ENCODE results near the gene EEF1A2.

Gene EEF1A2

DNA sequence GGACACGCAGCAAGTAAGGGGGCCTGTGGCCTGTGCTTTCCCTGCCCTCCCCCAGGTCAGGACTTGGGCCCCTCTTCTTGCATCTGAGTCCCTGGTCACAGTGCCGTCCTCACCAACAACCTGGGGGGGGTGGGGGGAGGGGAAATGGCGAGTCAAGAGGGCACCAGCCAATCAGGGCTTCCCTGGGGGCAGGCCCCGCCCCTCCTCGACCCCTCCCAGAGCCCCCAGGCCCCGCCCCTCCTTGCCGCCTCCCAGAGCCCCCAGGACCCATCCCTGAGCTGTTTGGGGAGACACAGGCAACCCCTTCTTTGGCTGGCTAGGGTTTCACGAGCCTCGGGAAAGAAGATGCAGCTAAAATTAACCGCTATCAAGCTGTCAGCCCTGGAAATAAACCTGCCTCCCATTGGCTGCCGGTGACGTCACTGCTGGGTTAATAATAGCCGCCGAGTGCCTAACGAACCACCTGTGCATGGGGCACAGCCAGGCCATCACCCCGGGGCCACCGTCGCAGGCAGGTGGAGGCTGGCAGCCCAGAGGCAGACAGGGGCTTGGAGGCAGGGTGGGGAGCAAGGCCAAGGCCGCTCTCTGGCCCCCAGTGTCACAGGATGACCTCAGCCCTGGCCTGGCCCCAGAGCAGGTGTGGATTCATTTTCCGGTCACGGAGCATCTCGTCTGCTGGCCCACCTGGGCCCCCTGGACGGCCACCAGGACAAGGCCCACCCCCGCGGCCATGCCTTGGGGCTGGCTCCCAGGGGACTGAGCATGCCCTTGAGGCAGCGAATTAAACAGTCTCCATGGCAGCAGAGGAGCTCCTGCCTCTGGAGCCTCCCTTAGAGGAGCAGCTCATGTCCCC is 3.2 kb upstream of the EEF1A2 start:
- Histone ChIP-seq H3K4me3 (ENCODE audit: low read length) (no peak overlapping the region), H3K4me2 (ENCODE audit: low read length) (no peak overlapping the region), H3K9ac (ENCODE audit: low read length) (no peak overlapping the region), H3K36me3 (replicated peaks; ENCODE audit: low read depth, low read length) (no peaks in the 10 kb centered on the region), H3K79me2 (ENCODE audit: low read length) (no peaks in the 10 kb centered on the region), H4K20me1 (ENCODE audit: insufficient read depth, low read length) (no peaks in the 10 kb centered on the region), H3K27ac (ENCODE audit: low read length) (no peak overlapping the region), H3K4me1 (ENCODE audit: low read length) (no peaks in the 10 kb centered on the region), H3K9me3 (ENCODE audit: insufficient read depth, low read length) (no peaks in the 10 kb centered on the region), H2AFZ (ENCODE audit: low read depth, low read length) (no peak overlapping the region), H3K27me3 (ENCODE audit: low read depth, low read length) (peaks cover 4% of the 10 kb centered on the region; the same call in 1 of the 2 replicates)
- TF ChIP-seq, protein P1, sequence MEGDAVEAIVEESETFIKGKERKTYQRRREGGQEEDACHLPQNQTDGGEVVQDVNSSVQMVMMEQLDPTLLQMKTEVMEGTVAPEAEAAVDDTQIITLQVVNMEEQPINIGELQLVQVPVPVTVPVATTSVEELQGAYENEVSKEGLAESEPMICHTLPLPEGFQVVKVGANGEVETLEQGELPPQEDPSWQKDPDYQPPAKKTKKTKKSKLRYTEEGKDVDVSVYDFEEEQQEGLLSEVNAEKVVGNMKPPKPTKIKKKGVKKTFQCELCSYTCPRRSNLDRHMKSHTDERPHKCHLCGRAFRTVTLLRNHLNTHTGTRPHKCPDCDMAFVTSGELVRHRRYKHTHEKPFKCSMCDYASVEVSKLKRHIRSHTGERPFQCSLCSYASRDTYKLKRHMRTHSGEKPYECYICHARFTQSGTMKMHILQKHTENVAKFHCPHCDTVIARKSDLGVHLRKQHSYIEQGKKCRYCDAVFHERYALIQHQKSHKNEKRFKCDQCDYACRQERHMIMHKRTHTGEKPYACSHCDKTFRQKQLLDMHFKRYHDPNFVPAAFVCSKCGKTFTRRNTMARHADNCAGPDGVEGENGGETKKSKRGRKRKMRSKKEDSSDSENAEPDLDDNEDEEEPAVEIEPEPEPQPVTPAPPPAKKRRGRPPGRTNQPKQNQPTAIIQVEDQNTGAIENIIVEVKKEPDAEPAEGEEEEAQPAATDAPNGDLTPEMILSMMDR (IDR thresholded peaks at IDR 0.05; ENCODE audit: low read depth, low read length) = no peak
- no peak for TF ChIP-seq EZH2phosphoT487 (IDR thresholded peaks at IDR 0.05; ENCODE audit: low read depth)

GRCh38 chr20:63500902-63501817 is 2.3 kb upstream of the EEF1A2 start:
- Histone ChIP-seq H3K79me2 (ENCODE audit: low read length) (no peaks in the 10 kb centered on the region), H3K9ac (ENCODE audit: low read length) (no peak overlapping the region), H4K20me1 (ENCODE audit: insufficient read depth, low read length) (no peaks in the 10 kb centered on the region), H2AFZ (ENCODE audit: low read depth, low read length) (no peak overlapping the region), H3K4me3 (ENCODE audit: low read length) (no peak overlapping the region), H3K9me3 (ENCODE audit: insufficient read depth, low read length) (no peaks in the 10 kb centered on the region), H3K27ac (ENCODE audit: low read length) (no peak overlapping the region), H3K4me1 (ENCODE audit: low read length) (no peaks in the 10 kb centered on the region), H3K36me3 (replicated peaks; ENCODE audit: low read depth, low read length) (no peaks in the 10 kb centered on the region), H3K27me3 (ENCODE audit: low read depth, low read length) (peaks cover 4% of the 10 kb centered on the region; the same call in 1 of the 2 replicates), H3K4me2 (ENCODE audit: low read length) (no peak overlapping the region)
- no peak for TF ChIP-seq EZH2phosphoT487 (IDR thresholded peaks at IDR 0.05; ENCODE audit: low read depth)
- TF ChIP-seq, protein P1 (IDR thresholded peaks at IDR 0.05; ENCODE audit: low read depth, low read length) = no peak

- H2AFZ ChIP-seq (ENCODE audit: low read depth, low read length) = no peak overlapping the region
- H3K36me3 ChIP-seq (replicated peaks; ENCODE audit: low read depth, low read length) = no peaks in the 10 kb centered on the region
- peaks cover 4% of the 10 kb centered on the region; the same call in 1 of the 2 replicates for H3K27me3 ChIP-seq (ENCODE audit: low read depth, low read length)
- no peak for TF ChIP-seq EZH2phosphoT487 (IDR thresholded peaks at IDR 0.05; ENCODE audit: low read depth)
- no peaks in the 10 kb centered on the region for H3K79me2 ChIP-seq (ENCODE audit: low read length)
- H3K4me2 ChIP-seq (ENCODE audit: low read length) = no peak overlapping the region
- H4K20me1 ChIP-seq (ENCODE audit: insufficient read depth, low read length) = no peaks in the 10 kb centered on the region
- no peaks in the 10 kb centered on the region for H3K9me3 ChIP-seq (ENCODE audit: insufficient read depth, low read length)
- H3K4me1 ChIP-seq (ENCODE audit: low read length) = no peaks in the 10 kb centered on the region
- H3K27ac ChIP-seq (ENCODE audit: low read length) = no peak overlapping the region
- no peak overlapping the region for H3K9ac ChIP-seq (ENCODE audit: low read length)
- H3K4me3 ChIP-seq (ENCODE audit: low read length) = no peak overlapping the region
These were observed 1.4 kb upstream of the EEF1A2 start for GRCh38 chr20:63500151-63500901.

GRCh38 chr20:63499338-63499969 is 571 bp upstream of the EEF1A2 start:
- no peaks in the 10 kb centered on the region for H3K36me3 ChIP-seq (replicated peaks; ENCODE audit: low read depth, low read length)
- H2AFZ ChIP-seq (ENCODE audit: low read depth, low read length) = no peak overlapping the region
- peaks cover 4% of the 10 kb centered on the region; the same call in 1 of the 2 replicates for H3K27me3 ChIP-seq (ENCODE audit: low read depth, low read length)
- no peaks in the 10 kb centered on the region for H3K9me3 ChIP-seq (ENCODE audit: insufficient read depth, low read length)
- H3K79me2 ChIP-seq (ENCODE audit: low read length) = no peaks in the 10 kb centered on the region
- H4K20me1 ChIP-seq (ENCODE audit: insufficient read depth, low read length) = no peaks in the 10 kb centered on the region
- no peak for TF ChIP-seq EZH2phosphoT487 (IDR thresholded peaks at IDR 0.05; ENCODE audit: low read depth)
- TF ChIP-seq, protein P1 (IDR thresholded peaks at IDR 0.05; ENCODE audit: low read depth, low read length) = no peak
- H3K4me3 ChIP-seq (ENCODE audit: low read length) = no peak overlapping the region
- no peak overlapping the region for H3K9ac ChIP-seq (ENCODE audit: low read length)
- H3K4me2 ChIP-seq (ENCODE audit: low read length) = no peak overlapping the region
- H3K4me1 ChIP-seq (ENCODE audit: low read length) = no peaks in the 10 kb centered on the region
- no peak overlapping the region for H3K27ac ChIP-seq (ENCODE audit: low read length)
